Ishikawa (cell line): Measurements from ENCODE around the gene ERG.

ENCODE experiments used
- CEBPB ChIP-seq: IDR thresholded peaks from 2 replicates; pipeline ENCODE4 v1.6.1; 2012
- CREB1 ChIP-seq: IDR thresholded peaks from 2 replicates; pipeline ENCODE4 v1.6.1; 2012; ENCODE audit warnings: low read depth
- EGR1 ChIP-seq: IDR thresholded peaks from 2 replicates; pipeline ENCODE4 v1.6.1; 2012
- EP300 ChIP-seq: IDR thresholded peaks from 2 replicates; pipeline ENCODE4 v1.6.1; 2012; ENCODE audit warnings: borderline replicate concordance
- FOXM1 ChIP-seq: IDR thresholded peaks from 2 replicates; pipeline ENCODE4 v1.6.1; 2012; ENCODE audit warnings: low read depth, borderline replicate concordance
- NFIC ChIP-seq: IDR thresholded peaks from 2 replicates; pipeline ENCODE4 v1.6.1; 2012
- RAD21 ChIP-seq: IDR thresholded peaks from 2 replicates; pipeline ENCODE4 v1.6.1; 2012; ENCODE audit warnings: low read depth
- REST ChIP-seq: IDR thresholded peaks from 2 replicates; pipeline ENCODE4 v1.6.1; 2012; ENCODE audit warnings: low read depth, mild to moderate bottlenecking
- TAF1 ChIP-seq: IDR thresholded peaks from 2 replicates; pipeline ENCODE4 v1.6.1; 2012; ENCODE audit warnings: low read depth, mild to moderate bottlenecking
- TCF12 ChIP-seq: IDR thresholded peaks from 2 replicates; pipeline ENCODE4 v1.6.1; 2012; ENCODE audit warnings: low read depth
- TEAD4 ChIP-seq: IDR thresholded peaks from 2 replicates; pipeline ENCODE4 v1.6.1; 2012
- USF1 ChIP-seq: IDR thresholded peaks from 2 replicates; pipeline ENCODE4 v1.6.1; 2012
- YY1 ChIP-seq: IDR thresholded peaks from 2 replicates; pipeline ENCODE4 v1.6.1; 2012; ENCODE audit warnings: low read depth
- ZBTB7A ChIP-seq: IDR thresholded peaks from 2 replicates; pipeline ENCODE4 v1.6.1; 2012; ENCODE audit warnings: low read depth

The ERG gene

GRCh38 chr21:38531039-38531541 lies 32.8 kb upstream of the ERG start:
- TF ChIP-seq EP300 (no peak), REST (no peak), FOXM1 (no peak), TEAD4 (no peak)

- no peak for TF ChIP-seq EP300
- no peak for TF ChIP-seq YY1
- TF ChIP-seq TCF12: no peak
- TF ChIP-seq ZBTB7A: no peak
- TF ChIP-seq RAD21: no peak
- no peak for TF ChIP-seq EGR1
- no peak for TF ChIP-seq CREB1
- no peak for TF ChIP-seq TEAD4
- no peak for TF ChIP-seq TAF1
- TF ChIP-seq REST: no peak
- TF ChIP-seq NFIC: no peak
- TF ChIP-seq USF1: no peak
These were observed 29.5 kb upstream of the ERG start for GRCh38 chr21:38527737-38528136.

GRCh38 chr21:38525454-38525853 lies 27.2 kb upstream of the ERG start:
- TF ChIP-seq REST (no peak), TCF12 (no peak), CREB1 (no peak), USF1 (no peak), YY1 (no peak), RAD21 (no peak)

- TF ChIP-seq REST (no peak), YY1 (no peak), FOXM1 (no peak), CREB1 (no peak), TEAD4 (no peak), ZBTB7A (no peak), EGR1 (no peak), CEBPB (no peak), TAF1 (no peak)
These were observed 26.2 kb upstream of the ERG start for GRCh38 chr21:38524168-38525153.
